A549 (cell line): Measurements from ENCODE around the gene TFDP2. TPM values are rescaled to one million over a fixed set of nuclear protein-coding genes. Genes with fewer than 3 reads are reported as not detected.

Source experiments
- ATAC-seq, 2 experiments: fragments of 200-7000 bp in 1 of 2; fragments of >200 bp in 1 of 2; cut with Nextera tagmentation in 1 of 2; cut with Tn5 transposase in 1 of 2; 3 replicates each; pipeline versions ENCODE4 v1.8.0 to v1.9.1; 2018 to 2020; ENCODE audit warnings: mild to moderate bottlenecking in 1 of 2, moderate library complexity in 1 of 2
- CTCF ChIA-PET: fragments of 300-600 bp; sonication (Branson Sonifier 250); formaldehyde crosslinking; extraction: SDS; loops from one replicate; lab custom pipeline; 2021; ENCODE audit warnings: antibody characterized with exemption, inconsistent platforms; lab: Yijun Ruan, JAX
- POLR2A ChIA-PET: fragments of 350-600 bp; formaldehyde crosslinking; extraction: SDS; loops from one replicate; lab custom pipeline; 2021; ENCODE audit warnings: antibody characterized with exemption, inconsistent platforms; lab: Yijun Ruan, JAX
- DNase-seq, 2 experiments: peaks; one replicate each; pipeline versions ENCODE4 v3.0.0 to v3.0.0-alpha.2; 2011 to 2016; ENCODE audit warnings: low read depth in 1 of 2, low spot score in 1 of 2
- FAIRE-seq: peaks from 2 replicates; lab custom pipeline; 2011; peaks lifted over from hg19 to GRCh38; lab: Jason Lieb, UNC
- H3K27ac ChIP-seq, 2 experiments: fragments of >200 bp; sonication (Bioruptor Twin); formaldehyde crosslinking; 3 replicates each; pipeline ENCODE4 v1.5.1; 2016 to 2017
- H3K4me1 ChIP-seq: fragments of >200 bp; sonication (Bioruptor Twin); formaldehyde crosslinking; 3 replicates; pipeline ENCODE4 v1.6.1; 2016
- H3K4me2 ChIP-seq: fragments of >200 bp; sonication (Bioruptor Twin); formaldehyde crosslinking; 3 replicates; pipeline ENCODE4 v1.6.1; 2016
- H3K4me3 ChIP-seq: fragments of >200 bp; sonication (Bioruptor Twin); formaldehyde crosslinking; 3 replicates; pipeline ENCODE4 v1.5.1; 2016
- H3K9me3 ChIP-seq: fragments of >200 bp; sonication (Bioruptor Twin); formaldehyde crosslinking; 3 replicates; pipeline ENCODE4 v1.6.1; 2016
- CHD2 ChIP-seq: fragments of 150-350 bp; IDR thresholded peaks from 2 replicates; pipeline ENCODE4 v1.6.1; 2014; ENCODE audit warnings: low read length; ENCODE audit not compliant: partially characterized antibody
- CHD4 ChIP-seq: fragments of 200-600 bp; sonication (generic); IDR thresholded peaks from 2 replicates; pipeline ENCODE4 v1.6.1; 2016; ENCODE audit warnings: antibody characterized with exemption, mild to moderate bottlenecking, borderline replicate concordance
- CTCF ChIP-seq: fragments of >200 bp; sonication (Bioruptor Twin); formaldehyde crosslinking; IDR thresholded peaks from 3 replicates; pipeline ENCODE4 v1.5.1; 2016
- E2F6 ChIP-seq: IDR thresholded peaks from 2 replicates; pipeline ENCODE4 v1.6.1; 2012; ENCODE audit warnings: low read depth, borderline replicate concordance
- EHF ChIP-seq: fragments of 250-450 bp; sonication (Bioruptor Pico); IDR thresholded peaks from 2 replicates; pipeline ENCODE4 v1.5.0; 2020; ENCODE audit warnings: mild to moderate bottlenecking
- ELK1 ChIP-seq: fragments of 150-350 bp; IDR thresholded peaks from 2 replicates; pipeline ENCODE4 v1.6.1; 2014; ENCODE audit warnings: low read depth, mild to moderate bottlenecking, low read length
- EP300 ChIP-seq, 2 experiments: fragments of >200 bp; sonication (Bioruptor Twin); formaldehyde crosslinking; IDR thresholded peaks; 2 replicates in 1 of 2; 3 replicates in 1 of 2; pipeline ENCODE4 v1.6.1; 2016 to 2017
- ESRRA ChIP-seq: fragments of 150-350 bp; IDR thresholded peaks from 2 replicates; pipeline ENCODE4 v1.6.1; 2014; ENCODE audit warnings: mild to moderate bottlenecking, low read length, borderline replicate concordance
- HEYL ChIP-seq: fragments of 250-450 bp; sonication (Bioruptor Pico); IDR thresholded peaks from 2 replicates; pipeline ENCODE4 v1.8.0; 2021; ENCODE audit warnings: mild to moderate bottlenecking, moderate library complexity
- HMGXB4 ChIP-seq: fragments of 250-450 bp; sonication (Bioruptor Pico); IDR thresholded peaks from 2 replicates; pipeline ENCODE4 v1.5.0; 2021; ENCODE audit warnings: mild to moderate bottlenecking, moderate library complexity, borderline replicate concordance
- HOXA7 ChIP-seq: fragments of 250-450 bp; sonication (Bioruptor Pico); IDR thresholded peaks from 2 replicates; pipeline ENCODE4 v1.5.0; 2020; ENCODE audit warnings: mild to moderate bottlenecking, moderate library complexity
- KDM1A ChIP-seq: fragments of 200-600 bp; sonication (generic); IDR thresholded peaks from 2 replicates; pipeline ENCODE4 v1.6.1; 2016; ENCODE audit warnings: low read depth, mild to moderate bottlenecking
- KDM5A ChIP-seq: fragments of 200-600 bp; sonication (generic); IDR thresholded peaks from 2 replicates; pipeline ENCODE4 v1.6.1; 2016; ENCODE audit warnings: antibody characterized with exemption, mild to moderate bottlenecking
- NR3C1 ChIP-seq: fragments of >200 bp; sonication (Bioruptor Twin); formaldehyde crosslinking; IDR thresholded peaks from 3 replicates; pipeline ENCODE4 v1.6.1; 2017
- RAD21 ChIP-seq, 2 experiments: fragments of >200 bp in 1 of 2; sonication (Bioruptor Twin) in 1 of 2; formaldehyde crosslinking in 1 of 2; IDR thresholded peaks in 1 of 2; conservative IDR thresholded peaks in 1 of 2; 2 replicates in 1 of 2; 3 replicates in 1 of 2; pipeline ENCODE4 v1.6.1; 2012 to 2018; ENCODE audit warnings: inconsistent platforms in 1 of 2
- RARB ChIP-seq: fragments of 250-450 bp; sonication (Bioruptor Pico); IDR thresholded peaks from 2 replicates; pipeline ENCODE4 v1.8.0; 2021; ENCODE audit warnings: mild to moderate bottlenecking, moderate library complexity
- REST ChIP-seq: fragments of 200-600 bp; sonication (generic); IDR thresholded peaks from 2 replicates; pipeline ENCODE4 v1.6.1; 2016; ENCODE audit warnings: antibody characterized with exemption, mild to moderate bottlenecking, moderate library complexity
- SMC3 ChIP-seq: fragments of >200 bp; sonication (Bioruptor Twin); formaldehyde crosslinking; IDR thresholded peaks from 3 replicates; pipeline ENCODE4 v1.6.1; 2018; ENCODE audit warnings: inconsistent platforms
- ZNF302 ChIP-seq: fragments of 250-450 bp; sonication (Bioruptor Pico); IDR thresholded peaks from 2 replicates; pipeline ENCODE4 v1.9.0; 2021; ENCODE audit warnings: inconsistent platforms, mild to moderate bottlenecking, moderate library complexity
- WGBS: methylation state at CpG from one replicate; pipeline ENCODE4 v1.1.6; 2017; ENCODE audit errors: missing lambda C conversion rate; 5-methylcytosine and 5-hydroxymethylcytosine counted together
- polyA plus RNA-seq, 4 experiments: library from polyadenylated mRNA; depleted of rRNA in 3 of 4; stranded (reverse); fragments of >200 nt; fragmentation: RNase III in 1 of 4; extraction: RNeasy Plus Mini Kit Qiagen cat#74134 plus additional on column Dnase treatment in 1 of 4; gene quantifications; 2 replicates in 3 of 4; 3 replicates in 1 of 4; pipeline ENCODE4 v1.2.3, GENCODE V29; 2011 to 2017

The TFDP2 gene
- polyA plus RNA-seq, 2 of the 4 experiments (the other 2 are of a cell fraction), result 9.6 to 61.5 TPM

GRCh38 chr3:142180761-142181362 is 31.5 kb upstream of the TFDP2 start:
- Histone ChIP-seq H3K27ac (no peak overlapping the region), H3K4me1 (no peaks in the 10 kb centered on the region), H3K9me3 (no peaks in the 10 kb centered on the region), H3K4me2 (no peak overlapping the region), H3K4me3 (no peak overlapping the region)
- ATAC-seq (peak; percentile 77 to 87; a peak in 5 of 6 replicates), FAIRE-seq (no peak), DNase-seq (peak; percentile 30 to 38)
- ChIA-PET CTCF (interaction anchor here (0.6 to 2.5 kb wide), 11 partner anchors 8 to 183 kb away, joined by 3 to 12 read pairs (median 3); no protein-coding TSS in a partner anchor), POLR2A (interaction anchor here (0.9 kb wide), 1 partner anchor 99 kb away, joined by 3 read pairs; no protein-coding TSS in a partner anchor)
- WGBS, result 66% methylated on average over 6 of the region's 6 CpGs
- no peak for TF ChIP-seq KDM5A
- TF ChIP-seq HMGXB4 (CRISPR knock-in tag), result no peak
- no peak for TF ChIP-seq KDM1A
- no peak for TF ChIP-seq ESRRA
- TF ChIP-seq CTCF, result peak; percentile 46
- no peak for TF ChIP-seq EP300 (IDR thresholded peaks at IDR 0.05)
- no peak for TF ChIP-seq RARB (CRISPR knock-in tag)
- TF ChIP-seq HEYL (CRISPR knock-in tag), result no peak
- no peak for TF ChIP-seq ZNF302 (CRISPR knock-in tag)
- peak; percentile 61; the same call in 2 of the 3 replicates for TF ChIP-seq SMC3
- TF ChIP-seq ELK1, result no peak
- TF ChIP-seq RAD21 (conservative IDR thresholded peaks at IDR 0.05 in 1 of 2, IDR thresholded peaks at IDR 0.05 in 1 of 2), result peak; percentile 37 to 58; a peak in 3 of 5 replicates
- no peak for TF ChIP-seq HOXA7 (CRISPR knock-in tag)

GRCh38 chr3:142175478-142175877 is 26.1 kb upstream of the TFDP2 start:
- ChIA-PET CTCF (interaction anchor here (0.6 to 1.2 kb wide), 3 partner anchors 19 to 248 kb away, joined by 3 to 4 read pairs (median 3); no protein-coding TSS in a partner anchor), POLR2A (no interaction called here)
- DNase-seq (no peak), ATAC-seq (no peak), FAIRE-seq (no peak)
- WGBS, result 94% methylated on average over 1 of the region's 1 CpG
- no peak overlapping the region for H3K4me2 ChIP-seq
- no peaks in the 10 kb centered on the region for H3K9me3 ChIP-seq
- TF ChIP-seq CHD4, result no peak
- no peak for TF ChIP-seq HOXA7 (CRISPR knock-in tag)
- TF ChIP-seq NR3C1, result no peak
- H3K27ac ChIP-seq, result no peak overlapping the region
- no peaks in the 10 kb centered on the region for H3K4me1 ChIP-seq
- no peak overlapping the region for H3K4me3 ChIP-seq

GRCh38 chr3:142174559-142174958 is 25.2 kb upstream of the TFDP2 start:
- Histone ChIP-seq H3K4me3 (no peak overlapping the region), H3K4me1 (no peaks in the 10 kb centered on the region), H3K9me3 (no peaks in the 10 kb centered on the region), H3K27ac (no peak overlapping the region), H3K4me2 (no peak overlapping the region)
- ChIA-PET CTCF (interaction anchor here (1.0 to 1.2 kb wide), 2 partner anchors 23 to 247 kb away, joined by 3 to 4 read pairs; no protein-coding TSS in a partner anchor), POLR2A (no interaction called here)
- TF ChIP-seq ZNF302 (CRISPR knock-in tag) (no peak), EHF (CRISPR knock-in tag) (no peak), REST (no peak), CHD4 (no peak), E2F6 (no peak), CHD2 (no peak), KDM5A (no peak), SMC3 (no peak)
- DNase-seq, result no peak
- ATAC-seq, result no peak
- FAIRE-seq, result no peak
- 68% methylated on average over 2 of the region's 2 CpGs for WGBS
